ENCODE data around the gene ADAM19. TPM values are rescaled to one million over a fixed set of nuclear protein-coding genes. Genes with fewer than 3 reads are reported as not detected.

Gene ADAM19
- polyA plus RNA-seq, 1 of the 3 experiments (the other 2 are of a cell fraction): 46.9 TPM

GRCh38 chr5:157540124-157540523, 35.5 kb downstream of the ADAM19 start:
- H4K20me1 ChIP-seq (ENCODE audit: insufficient read depth): peaks cover 62% of the 10 kb centered on the region; the same call in 1 of the 2 replicates
- peaks cover 14 to 41% of the 10 kb centered on the region in 2 experiments for H3K36me3 ChIP-seq (replicated peaks in 1 of 2; ENCODE audit: control insufficient read depth in 1 of 2, insufficient read depth in 2 of 2, low read length in 1 of 2)
- no peak overlapping the region for H3K4me3 ChIP-seq (ENCODE audit: low read depth in 2 of 2, low read length in 1 of 2)
- no peak overlapping the region for H2AFZ ChIP-seq (ENCODE audit: low read depth)
- peaks cover 15 to 32% of the 10 kb centered on the region in 2 experiments for H3K4me1 ChIP-seq (ENCODE audit: control insufficient read depth in 1 of 2, insufficient read depth in 2 of 2, low read depth in 1 of 2, low read length in 1 of 2)
- CTCF ChIA-PET: interaction anchor here (1.3 kb wide), 1 partner anchor 11 kb away, joined by 3 read pairs; no protein-coding TSS in a partner anchor
- peaks cover 9% of the 10 kb centered on the region for H3F3A ChIP-seq (replicated peaks; ENCODE audit: insufficient read depth)
- H3K27ac ChIP-seq (ENCODE audit: low read depth in 2 of 2, low read length in 1 of 2): peak overlapping the region in 1 of 2 experiments; percentile 76; a peak in 1 of 4 replicates
- POLR2A ChIA-PET: no interaction called here
- no peaks in the 10 kb centered on the region for H3K9me3 ChIP-seq
- H3K9me2 ChIP-seq: no peaks in the 10 kb centered on the region
- H3K4me2 ChIP-seq: peak overlapping the region; percentile 67; the same call in 1 of the 2 replicates
- peaks cover 100% of the 10 kb centered on the region for H3K79me2 ChIP-seq (ENCODE audit: insufficient read depth)
- H3K27me3 ChIP-seq (ENCODE audit: insufficient read depth): no peaks in the 10 kb centered on the region
- H3K9ac ChIP-seq: no peak overlapping the region
- DNase-seq: no peak
- 96% methylated on average over 2 of the region's 2 CpGs for WGBS (ENCODE audit: low lambda C conversion rate)
- no peak for TF ChIP-seq EZH2phosphoT487 (IDR thresholded peaks at IDR 0.05; ENCODE audit: borderline replicate concordance, low read depth)
- no peak for TF ChIP-seq SIN3A (IDR thresholded peaks at IDR 0.05; ENCODE audit: borderline replicate concordance, low read depth, low read length)
- TF ChIP-seq SMC3 (IDR thresholded peaks at IDR 0.05; ENCODE audit: low read depth, low read length): no peak
- TF ChIP-seq NFIC (IDR thresholded peaks at IDR 0.05; ENCODE audit: borderline replicate concordance): no peak
- TF ChIP-seq MXI1 (IDR thresholded peaks at IDR 0.05; ENCODE audit: low read depth, low read length): no peak
- TF ChIP-seq TCF12 (IDR thresholded peaks at IDR 0.05): no peak
- TF ChIP-seq MEF2A (IDR thresholded peaks at IDR 0.05; ENCODE audit: borderline replicate concordance, low read depth): no peak
- no peak for TF ChIP-seq RCOR1 (IDR thresholded peaks at IDR 0.05; ENCODE audit: low read length)
- no peak for TF ChIP-seq NRF1 (IDR thresholded peaks at IDR 0.05; ENCODE audit: low read depth, low read length)
- no peak for TF ChIP-seq CTCF (IDR thresholded peaks at IDR 0.05)
- no peak for TF ChIP-seq IRF3 (IDR thresholded peaks at IDR 0.05; ENCODE audit: low read depth, low read length)
- TF ChIP-seq EP300 (IDR thresholded peaks at IDR 0.05; ENCODE audit: borderline replicate concordance in 1 of 2, low read depth in 1 of 2, low read length in 1 of 2): no peak
- no peak for TF ChIP-seq GATA2 (CRISPR knock-in tag; IDR thresholded peaks at IDR 0.05)
- no peak for TF ChIP-seq YY1 (IDR thresholded peaks at IDR 0.05; ENCODE audit: low read depth)

GRCh38 chr5:157539503-157540022, 36.0 kb downstream of the ADAM19 start:
- H3K9me3 ChIP-seq: no peaks in the 10 kb centered on the region
- ChIA-PET CTCF (interaction anchor here (0.8 to 1.3 kb wide), 2 partner anchors 11 to 15 kb away, joined by 3 to 4 read pairs; no protein-coding TSS in a partner anchor), POLR2A (no interaction called here)
- no peak overlapping the region for H3K4me3 ChIP-seq (ENCODE audit: low read depth in 2 of 2, low read length in 1 of 2)
- no peaks in the 10 kb centered on the region for H3K9me2 ChIP-seq
- H3K9ac ChIP-seq: no peak overlapping the region
- TF ChIP-seq YY1 (IDR thresholded peaks at IDR 0.05; ENCODE audit: low read depth) (no peak), EZH2phosphoT487 (IDR thresholded peaks at IDR 0.05; ENCODE audit: borderline replicate concordance, low read depth) (no peak), TCF12 (IDR thresholded peaks at IDR 0.05) (no peak), SMC3 (IDR thresholded peaks at IDR 0.05; ENCODE audit: low read depth, low read length) (no peak), CTCF (IDR thresholded peaks at IDR 0.05) (no peak)
- no peak for DNase-seq
- H3K27ac ChIP-seq (ENCODE audit: low read depth in 2 of 2, low read length in 1 of 2): peak overlapping the region in 1 of 2 experiments; percentile 76; a peak in 1 of 4 replicates
- peaks cover 16 to 44% of the 10 kb centered on the region in 2 experiments for H3K36me3 ChIP-seq (replicated peaks in 1 of 2; ENCODE audit: control insufficient read depth in 1 of 2, insufficient read depth in 2 of 2, low read length in 1 of 2)
- H3K27me3 ChIP-seq (ENCODE audit: insufficient read depth): no peaks in the 10 kb centered on the region
- peaks cover 56% of the 10 kb centered on the region; the same call in 1 of the 2 replicates for H4K20me1 ChIP-seq (ENCODE audit: insufficient read depth)
- peaks cover 99% of the 10 kb centered on the region for H3K79me2 ChIP-seq (ENCODE audit: insufficient read depth)
- no peak overlapping the region for H3K4me2 ChIP-seq
- peaks cover 17 to 34% of the 10 kb centered on the region in 2 experiments for H3K4me1 ChIP-seq (ENCODE audit: control insufficient read depth in 1 of 2, insufficient read depth in 2 of 2, low read depth in 1 of 2, low read length in 1 of 2)
- peaks cover 9% of the 10 kb centered on the region for H3F3A ChIP-seq (replicated peaks; ENCODE audit: insufficient read depth)
- H2AFZ ChIP-seq (ENCODE audit: low read depth): no peak overlapping the region
- WGBS (ENCODE audit: low lambda C conversion rate): 90% methylated on average over 4 of the region's 4 CpGs

Data from SK-N-SH (cell line).